K562 (cell line): ENCODE results near the gene IFFO2. TPM values are rescaled to one million over a fixed set of nuclear protein-coding genes. Genes with fewer than 3 reads are reported as not detected.

ENCODE experiments used
- CTBP1 ChIP-seq: fragments of 450-650 bp; IDR thresholded peaks from 2 replicates; pipeline ENCODE4 v1.6.1; 2016; ENCODE audit warnings: borderline replicate concordance
- DMBX1 ChIP-seq: fragments of 250-450 bp; sonication (Bioruptor Pico); IDR thresholded peaks from 2 replicates; pipeline ENCODE4 v1.8.0; 2022; ENCODE audit warnings: inconsistent platforms, mild to moderate bottlenecking, moderate library complexity, borderline replicate concordance
- E2F3 ChIP-seq: fragments of 250-450 bp; sonication (Bioruptor Pico); IDR thresholded peaks from 2 replicates; pipeline ENCODE4 v1.4.0; 2020; ENCODE audit warnings: mild to moderate bottlenecking
- KDM5B ChIP-seq: fragments of 200-600 bp; sonication (generic); IDR thresholded peaks from 2 replicates; pipeline ENCODE4 v1.6.1; 2012; ENCODE audit warnings: low read depth, mild to moderate bottlenecking, moderate library complexity, low read length, control low read depth, inconsistent platforms; ENCODE audit not compliant: insufficient replicate concordance
- MAFG ChIP-seq: fragments of 450-650 bp; conservative IDR thresholded peaks from 2 replicates; pipeline ENCODE4 v1.6.1; 2016; ENCODE audit warnings: missing genetic modification characterization, missing compliant biosample characterization
- NBN ChIP-seq: fragments of 450-650 bp; IDR thresholded peaks from 2 replicates; pipeline ENCODE4 v1.6.1; 2016; ENCODE audit warnings: low read depth, mild to moderate bottlenecking
- PCBP1 ChIP-seq: fragments of 200-400 bp; formaldehyde crosslinking; IDR thresholded peaks from 2 replicates; pipeline ENCODE4 v1.6.1; 2018; ENCODE audit warnings: mild to moderate bottlenecking, low read depth, low read length; ENCODE audit not compliant: poor library complexity, severe bottlenecking
- PCBP2 ChIP-seq: fragments of 200-400 bp; formaldehyde crosslinking; IDR thresholded peaks from 2 replicates; pipeline ENCODE4 v1.6.1; 2018; ENCODE audit warnings: low read length, low read depth, mild to moderate bottlenecking, moderate library complexity; ENCODE audit not compliant: poor library complexity, severe bottlenecking
- POLR3A ChIP-seq: IDR thresholded peaks from 2 replicates; pipeline ENCODE4 v1.6.1; 2011; ENCODE audit warnings: borderline replicate concordance, mild to moderate bottlenecking, moderate library complexity; ENCODE audit not compliant: insufficient read length, insufficient read depth; ENCODE audit errors: extremely low read depth
- PTTG1 ChIP-seq: fragments of 450-650 bp; IDR thresholded peaks from 2 replicates; pipeline ENCODE4 v1.6.1; 2016; ENCODE audit warnings: low read depth, mild to moderate bottlenecking, missing genetic modification characterization, missing compliant biosample characterization
- RBM39 ChIP-seq: fragments of 200-400 bp; formaldehyde crosslinking; optimal IDR thresholded peaks from 2 replicates; pipeline ENCODE3; 2018; ENCODE audit warnings: low read depth, low read length
- SAFB ChIP-seq: fragments of 200-400 bp; formaldehyde crosslinking; IDR thresholded peaks from 2 replicates; pipeline ENCODE4 v1.6.1; 2017; ENCODE audit warnings: low read depth, low read length, borderline replicate concordance
- SIN3A ChIP-seq, 2 experiments: fragments of 150-350 bp in 1 of 2; IDR thresholded peaks; 2 replicates each; pipeline ENCODE4 v1.6.1; 2011 to 2016; ENCODE audit warnings: borderline replicate concordance in 2 of 2, low read depth in 2 of 2, low read length in 2 of 2, mild to moderate bottlenecking in 2 of 2, moderate library complexity in 2 of 2; ENCODE audit not compliant: control insufficient read depth in 1 of 2
- SUPT5H ChIP-seq: fragments of 450-650 bp; IDR thresholded peaks from 2 replicates; pipeline ENCODE4 v1.6.1; 2016
- ZBED1 ChIP-seq: IDR thresholded peaks from 2 replicates; pipeline ENCODE4 v1.6.1; 2014
- ZNF121 ChIP-seq: sonication (generic); formaldehyde crosslinking; conservative IDR thresholded peaks from 2 replicates; pipeline ENCODE4 v1.8.0; 2022; ENCODE audit warnings: missing genetic modification reagents
- ZNF224 ChIP-seq: sonication (generic); formaldehyde crosslinking; IDR thresholded peaks from 2 replicates; pipeline ENCODE4 v1.8.0; 2022; ENCODE audit warnings: mild to moderate bottlenecking, missing genetic modification reagents
- ZNF311 ChIP-seq: fragments of 250-450 bp; sonication (Bioruptor Pico); IDR thresholded peaks from 2 replicates; pipeline ENCODE4 v1.4.0; 2020; ENCODE audit warnings: mild to moderate bottlenecking, moderate library complexity
- ZNF586 ChIP-seq: fragments of 450-650 bp; formaldehyde crosslinking; conservative IDR thresholded peaks from 2 replicates; pipeline ENCODE4 v1.4.0; 2020; ENCODE audit warnings: mild to moderate bottlenecking, moderate library complexity
- ZNF75A ChIP-seq: fragments of 450-650 bp; formaldehyde crosslinking; IDR thresholded peaks from 2 replicates; pipeline ENCODE4 v1.4.0; 2020; ENCODE audit warnings: mild to moderate bottlenecking
- ZNF764 ChIP-seq: fragments of 250-450 bp; sonication (Bioruptor Pico); IDR thresholded peaks from 2 replicates; pipeline ENCODE4 v1.4.0; 2020; ENCODE audit warnings: low read depth, mild to moderate bottlenecking, moderate library complexity
- ZNF778 ChIP-seq: fragments of 450-650 bp; formaldehyde crosslinking; IDR thresholded peaks from 2 replicates; pipeline ENCODE4 v1.4.0; 2020; ENCODE audit warnings: mild to moderate bottlenecking, moderate library complexity
- polyA plus RNA-seq, 8 experiments: library from polyadenylated mRNA; depleted of rRNA in 4 of 8; stranded (reverse) in 5 of 8; unstranded in 3 of 8; fragments of >200 nt; fragmentation: Nextera tagmentation in 2 of 8; fragmentation: Illumina TruSeq in 1 of 8; extraction: Ambion mirVana in 2 of 8; extraction: Trizol in 1 of 8; gene quantifications; 2 replicates each; pipeline versions ENCODE4 v1.2.1 to v1.2.3, GENCODE V29; 2011 to 2014; ENCODE audit warnings: inconsistent platforms in 1 of 8, missing spikeins in 1 of 8
- total RNA-seq, 7 experiments: library from RNA; depleted of rRNA in 6 of 7; stranded (reverse); fragments of >200 nt in 6 of 7; fragmentation: Illumina TruSeq in 2 of 7; extraction: Trizol in 2 of 7; gene quantifications; 2 replicates each; pipeline versions ENCODE4 v1.2.1 to v1.2.3, GENCODE V29; 2011 to 2021; ENCODE audit warnings: low replicate concordance in 1 of 7
- TF ChIP-seq, protein P1 (sequence below): fragments of 450-650 bp; formaldehyde crosslinking; IDR thresholded peaks from 2 replicates; pipeline ENCODE4 v1.4.0; 2020; ENCODE audit warnings: mild to moderate bottlenecking, moderate library complexity
- TF ChIP-seq, protein P2 (sequence below): fragments of 250-450 bp; sonication (Bioruptor Pico); IDR thresholded peaks from 2 replicates; pipeline ENCODE4 v1.4.0; 2020; ENCODE audit warnings: mild to moderate bottlenecking, moderate library complexity
- TF ChIP-seq, protein P3 (sequence below): fragments of 450-650 bp; IDR thresholded peaks from 2 replicates; pipeline ENCODE4 v1.6.1; 2016; ENCODE audit warnings: missing biosample characterization, missing genetic modification characterization

The IFFO2 gene
- total and polyA plus RNA-seq, 9 of the 15 experiments (the other 6 are each of a cell fraction or from before 2014, with no cell fraction given) = 0.15 to 1.0 (median 0.44) TPM; not detected in 2

DNA sequence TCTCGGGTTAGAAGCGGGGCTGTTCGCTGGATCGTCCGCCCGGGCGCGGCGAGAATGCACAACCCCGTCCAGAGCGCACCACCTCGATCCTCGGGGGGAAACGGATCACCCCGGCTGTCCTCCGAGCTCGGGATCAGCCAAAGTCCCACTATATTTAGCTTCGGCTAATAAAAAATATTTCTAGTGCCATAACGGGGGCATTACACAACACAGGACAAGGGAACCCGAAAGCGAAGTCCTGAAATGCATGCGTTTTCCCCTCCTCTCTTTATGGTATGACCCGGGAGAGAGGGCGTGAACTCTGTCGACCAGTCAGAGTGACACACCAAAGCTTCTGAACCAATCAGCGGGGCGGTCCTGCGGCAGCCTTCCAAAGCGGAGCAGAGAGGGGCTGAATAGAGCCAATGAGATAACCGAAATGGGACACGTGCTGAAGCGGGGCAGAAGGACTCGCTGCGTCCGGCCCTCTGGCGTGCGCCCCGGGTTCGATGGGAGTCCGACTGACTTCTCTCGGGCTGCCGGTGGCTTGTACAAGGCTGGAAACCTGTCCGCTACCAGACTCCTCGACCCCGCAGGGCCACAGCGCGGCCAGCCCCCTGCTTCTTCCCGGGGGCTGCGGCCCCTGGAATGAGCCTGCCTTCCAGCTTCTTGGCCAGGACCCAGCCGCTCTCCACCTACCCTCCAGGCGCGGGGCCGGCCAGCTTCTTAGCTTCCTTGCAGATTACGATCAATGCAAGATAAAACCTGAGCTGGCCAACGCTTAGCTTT, 53.8 kb downstream of the IFFO2 start, which contains the start of gene ALDH4A1 (continued):
- TF ChIP-seq POLR3A = no peak
- no peak for TF ChIP-seq ZNF224 (CRISPR knock-in tag)
- peak; percentile 91 for TF ChIP-seq SUPT5H
- TF ChIP-seq PCBP1 = no peak
- TF ChIP-seq ZNF311 (CRISPR knock-in tag) = no peak
- TF ChIP-seq KDM5B = peak; percentile 68
- no peak for TF ChIP-seq NBN
- TF ChIP-seq PCBP2 = no peak
- no peak for TF ChIP-seq ZBED1
- no peak for TF ChIP-seq E2F3 (CRISPR knock-in tag)
- no peak for TF ChIP-seq RBM39
- TF ChIP-seq, protein P1, sequence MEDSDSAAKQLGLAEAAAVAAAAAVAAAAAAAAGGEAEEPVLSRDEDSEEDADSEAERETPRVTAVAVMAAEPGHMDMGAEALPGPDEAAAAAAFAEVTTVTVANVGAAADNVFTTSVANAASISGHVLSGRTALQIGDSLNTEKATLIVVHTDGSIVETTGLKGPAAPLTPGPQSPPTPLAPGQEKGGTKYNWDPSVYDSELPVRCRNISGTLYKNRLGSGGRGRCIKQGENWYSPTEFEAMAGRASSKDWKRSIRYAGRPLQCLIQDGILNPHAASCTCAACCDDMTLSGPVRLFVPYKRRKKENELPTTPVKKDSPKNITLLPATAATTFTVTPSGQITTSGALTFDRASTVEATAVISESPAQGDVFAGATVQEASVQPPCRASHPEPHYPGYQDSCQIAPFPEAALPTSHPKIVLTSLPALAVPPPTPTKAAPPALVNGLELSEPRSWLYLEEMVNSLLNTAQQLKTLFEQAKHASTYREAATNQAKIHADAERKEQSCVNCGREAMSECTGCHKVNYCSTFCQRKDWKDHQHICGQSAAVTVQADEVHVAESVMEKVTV (CRISPR knock-in tag) = no peak
- TF ChIP-seq DMBX1 (CRISPR knock-in tag) = no peak
- TF ChIP-seq, protein P2, sequence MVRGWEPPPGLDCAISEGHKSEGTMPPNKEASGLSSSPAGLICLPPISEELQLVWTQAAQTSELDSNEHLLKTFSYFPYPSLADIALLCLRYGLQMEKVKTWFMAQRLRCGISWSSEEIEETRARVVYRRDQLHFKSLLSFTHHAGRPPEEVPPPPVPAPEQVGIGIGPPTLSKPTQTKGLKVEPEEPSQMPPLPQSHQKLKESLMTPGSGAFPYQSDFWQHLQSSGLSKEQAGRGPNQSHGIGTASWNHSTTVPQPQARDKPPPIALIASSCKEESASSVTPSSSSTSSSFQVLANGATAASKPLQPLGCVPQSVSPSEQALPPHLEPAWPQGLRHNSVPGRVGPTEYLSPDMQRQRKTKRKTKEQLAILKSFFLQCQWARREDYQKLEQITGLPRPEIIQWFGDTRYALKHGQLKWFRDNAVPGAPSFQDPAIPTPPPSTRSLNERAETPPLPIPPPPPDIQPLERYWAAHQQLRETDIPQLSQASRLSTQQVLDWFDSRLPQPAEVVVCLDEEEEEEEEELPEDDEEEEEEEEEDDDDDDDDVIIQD (CRISPR knock-in tag) = no peak
- TF ChIP-seq MAFG (tag) = no peak
- TF ChIP-seq SIN3A (IDR thresholded peaks at IDR 0.05; ENCODE audit: borderline replicate concordance in 2 of 2, control insufficient read depth in 1 of 2, low read depth in 2 of 2, low read length in 2 of 2) = peak in 1 of 2 experiments; percentile 46; a peak in 1 of 4 replicates
- no peak for TF ChIP-seq ZNF586 (CRISPR knock-in tag)
- TF ChIP-seq SAFB = no peak
- no peak for TF ChIP-seq ZNF121 (CRISPR knock-in tag)
- TF ChIP-seq ZNF764 (CRISPR knock-in tag) = no peak
- TF ChIP-seq, protein P3, sequence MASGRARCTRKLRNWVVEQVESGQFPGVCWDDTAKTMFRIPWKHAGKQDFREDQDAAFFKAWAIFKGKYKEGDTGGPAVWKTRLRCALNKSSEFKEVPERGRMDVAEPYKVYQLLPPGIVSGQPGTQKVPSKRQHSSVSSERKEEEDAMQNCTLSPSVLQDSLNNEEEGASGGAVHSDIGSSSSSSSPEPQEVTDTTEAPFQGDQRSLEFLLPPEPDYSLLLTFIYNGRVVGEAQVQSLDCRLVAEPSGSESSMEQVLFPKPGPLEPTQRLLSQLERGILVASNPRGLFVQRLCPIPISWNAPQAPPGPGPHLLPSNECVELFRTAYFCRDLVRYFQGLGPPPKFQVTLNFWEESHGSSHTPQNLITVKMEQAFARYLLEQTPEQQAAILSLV = no peak
- no peak for TF ChIP-seq ZNF75A (CRISPR knock-in tag)
- TF ChIP-seq PTTG1 (tag) = no peak
- TF ChIP-seq ZNF778 (CRISPR knock-in tag) = no peak
- TF ChIP-seq CTBP1 = peak; percentile 60; the same call in 1 of the 2 replicates
